BLaER1 (cell line): ENCODE measurements around the gene SMAP2.
"Not testable (repeated sequence)": the region's sequence is repeated elsewhere in the genome, so short reads cannot be mapped to it uniquely, and the experiment has no call there.

Experiments used
- H3K27ac ChIP-seq: shearing (Covaris generic); formaldehyde crosslinking; 2 replicates; pipeline ENCODE4 v1.8.1; 2022
- H3K27me3 ChIP-seq: shearing (Covaris generic); formaldehyde crosslinking; 2 replicates; pipeline ENCODE4 v1.8.1; 2022
- H3K36me3 ChIP-seq: shearing (Covaris generic); formaldehyde crosslinking; 2 replicates; pipeline ENCODE4 v1.8.1; 2022
- H3K4me1 ChIP-seq: shearing (Covaris generic); formaldehyde crosslinking; 2 replicates; pipeline ENCODE4 v1.8.1; 2022
- H3K4me2 ChIP-seq: shearing (Covaris generic); formaldehyde crosslinking; 2 replicates; pipeline ENCODE4 v1.8.1; 2022
- H3K4me3 ChIP-seq: shearing (Covaris generic); formaldehyde crosslinking; 2 replicates; pipeline ENCODE4 v1.8.1; 2022
- H3K9ac ChIP-seq: shearing (Covaris generic); formaldehyde crosslinking; 2 replicates; pipeline ENCODE4 v1.8.1; 2022
- H3K9me3 ChIP-seq: shearing (Covaris generic); formaldehyde crosslinking; 2 replicates; pipeline ENCODE4 v1.8.1; 2022
- H4K20me1 ChIP-seq: shearing (Covaris generic); formaldehyde crosslinking; 2 replicates; pipeline ENCODE4 v1.8.1; 2022
- Cebpa-rat ChIP-seq: shearing (Covaris generic); IDR thresholded peaks from 2 replicates; pipeline ENCODE4 v1.8.1; 2022

Gene SMAP2

GRCh38 chr1:40383488-40384412 is 10.2 kb downstream of the SMAP2 start:
- Histone ChIP-seq H3K4me1 (peaks cover 80% of the 10 kb centered on the region), H3K36me3 (peaks cover 9% of the 10 kb centered on the region), H4K20me1 (no peaks in the 10 kb centered on the region), H3K9me3 (no peaks in the 10 kb centered on the region), H3K4me3 (no peak overlapping the region), H3K4me2 (peak overlapping the region; percentile 90), H3K27ac (peak overlapping the region; percentile 86), H3K9ac (peak overlapping the region; percentile 70), H3K27me3 (no peaks in the 10 kb centered on the region)
- no peak for TF ChIP-seq Cebpa-rat

GRCh38 chr1:40384413-40384762 is 10.9 kb downstream of the SMAP2 start:
- H3K36me3 ChIP-seq = peaks cover 10% of the 10 kb centered on the region
- H3K9me3 ChIP-seq = no peaks in the 10 kb centered on the region
- no peaks in the 10 kb centered on the region for H4K20me1 ChIP-seq
- no peak overlapping the region for H3K4me3 ChIP-seq
- H3K4me1 ChIP-seq = peaks cover 84% of the 10 kb centered on the region
- H3K4me2 ChIP-seq = peak overlapping the region; percentile 90
- H3K27ac ChIP-seq = peak overlapping the region; percentile 86
- no peaks in the 10 kb centered on the region for H3K27me3 ChIP-seq
- peak overlapping the region; percentile 70 for H3K9ac ChIP-seq
- no peak for TF ChIP-seq Cebpa-rat

- Histone ChIP-seq H3K4me3 (0 out of 2 replicates have a peak overlapping the region, but pooled peaks have one; percentile 47), H3K27me3 (no peaks in the 10 kb centered on the region), H3K9me3 (no peaks in the 10 kb centered on the region), H3K4me1 (peaks cover 86% of the 10 kb centered on the region), H3K9ac (peak overlapping the region; percentile 70), H3K27ac (peak overlapping the region; percentile 86), H4K20me1 (no peaks in the 10 kb centered on the region), H3K36me3 (peaks cover 12% of the 10 kb centered on the region), H3K4me2 (peak overlapping the region; percentile 90)
- TF ChIP-seq Cebpa-rat = no peak
Observed at GRCh38 chr1:40384887-40385286, 11.4 kb downstream of the SMAP2 start.

- Histone ChIP-seq H3K4me1 (peaks cover 84% of the 10 kb centered on the region), H3K4me2 (peak overlapping the region; percentile 90), H3K9ac (peak overlapping the region; percentile 70)
Observed at GRCh38 chr1:40385437-40386358, 12.2 kb downstream of the SMAP2 start.

GRCh38 chr1:40386359-40386723 is 12.8 kb downstream of the SMAP2 start:
- H3K9me3 ChIP-seq = no peaks in the 10 kb centered on the region
- H3K9ac ChIP-seq = peak overlapping the region; percentile 70
- H3K27me3 ChIP-seq = no peaks in the 10 kb centered on the region
- peaks cover 80% of the 10 kb centered on the region for H3K4me1 ChIP-seq
- H3K36me3 ChIP-seq = peaks cover 12% of the 10 kb centered on the region
- H3K4me2 ChIP-seq = peak overlapping the region; percentile 90
- TF ChIP-seq Cebpa-rat = no peak
- H4K20me1 ChIP-seq = no peaks in the 10 kb centered on the region
- H3K4me3 ChIP-seq = peak overlapping the region; percentile 47
- H3K27ac ChIP-seq = peak overlapping the region; percentile 86

More at GRCh38 chr1:40385437-40386358, 12.2 kb downstream of the SMAP2 start:
- peaks cover 12% of the 10 kb centered on the region for H3K36me3 ChIP-seq
- H3K4me3 ChIP-seq = peak overlapping the region; percentile 47
- no peaks in the 10 kb centered on the region for H3K9me3 ChIP-seq
- no peaks in the 10 kb centered on the region for H4K20me1 ChIP-seq
- H3K27ac ChIP-seq = peak overlapping the region; percentile 86
- TF ChIP-seq Cebpa-rat = no peak
- no peaks in the 10 kb centered on the region for H3K27me3 ChIP-seq

GRCh38 chr1:40386796-40387195 is 13.3 kb downstream of the SMAP2 start:
- no peaks in the 10 kb centered on the region for H4K20me1 ChIP-seq
- H3K27me3 ChIP-seq = no peaks in the 10 kb centered on the region
- H3K36me3 ChIP-seq = peaks cover 12% of the 10 kb centered on the region
- no peaks in the 10 kb centered on the region for H3K9me3 ChIP-seq
- peaks cover 80% of the 10 kb centered on the region for H3K4me1 ChIP-seq
- peak overlapping the region; percentile 70 for H3K9ac ChIP-seq
- H3K4me3 ChIP-seq = peak overlapping the region; percentile 47
- TF ChIP-seq Cebpa-rat = no peak
- peak overlapping the region; percentile 90 for H3K4me2 ChIP-seq
- H3K27ac ChIP-seq = peak overlapping the region; percentile 86

- H3K4me1 ChIP-seq = peaks cover 79% of the 10 kb centered on the region
- H3K27ac ChIP-seq = peak overlapping the region; percentile 86
- peak overlapping the region; percentile 35; the same call in 1 of the 2 replicates for H3K9ac ChIP-seq
- not testable (repeated sequence) for H3K27me3 ChIP-seq, H3K4me3 ChIP-seq, H4K20me1 ChIP-seq, H3K9me3 ChIP-seq
- peaks cover 12% of the 10 kb centered on the region for H3K36me3 ChIP-seq
- H3K4me2 ChIP-seq = peak overlapping the region; percentile 90
Observed at GRCh38 chr1:40387381-40388306, 14.1 kb downstream of the SMAP2 start.

- H3K4me3 ChIP-seq, H3K27me3 ChIP-seq, H3K9ac ChIP-seq, H3K27ac ChIP-seq, H4K20me1 ChIP-seq, H3K9me3 ChIP-seq, H3K4me2 ChIP-seq: not testable (repeated sequence)
- Histone ChIP-seq H3K36me3 (peaks cover 12% of the 10 kb centered on the region), H3K4me1 (peaks cover 79% of the 10 kb centered on the region)
Observed at GRCh38 chr1:40388456-40389321, 15.2 kb downstream of the SMAP2 start.
